Calu3 (cell line): ENCODE measurements around the gene RHBDL1. TPM values are rescaled to one million over a fixed set of nuclear protein-coding genes. Genes with fewer than 3 reads are reported as not detected.

Experiments used
- total RNA-seq: library from RNA; stranded (reverse); gene quantifications from 2 replicates; pipeline ENCODE4 v1.2.3, GENCODE V29; 2022

Gene RHBDL1
- total RNA-seq, 1 experiment from 2014 or later: 2.6 TPM

Other genes with a start within 250 kb of the RHBDL1 start
- gene CAPN15, start 148.0 kb upstream of the RHBDL1 start, total RNA-seq: 108 and 120 TPM in 2 replicates
- gene PRR35, start 115.3 kb upstream of the RHBDL1 start, total RNA-seq: not detected in 2 replicates
- not detected in 2 replicates for gene NHLRC4, start 108.7 kb upstream of the RHBDL1 start, total RNA-seq
- gene PIGQ, start 105.7 kb upstream of the RHBDL1 start, total RNA-seq: 101 and 106 TPM in 2 replicates
- 35.6 and 36.5 TPM in 2 replicates for gene RAB40C, start 85.6 kb upstream of the RHBDL1 start, total RNA-seq
- gene WFIKKN1, start 44.7 kb upstream of the RHBDL1 start, total RNA-seq: 0.66 and 0.90 TPM in 2 replicates
- 117 and 121 TPM in 2 replicates for gene METTL26, start 39.4 kb upstream of the RHBDL1 start, total RNA-seq
- 56.3 and 60.7 TPM in 2 replicates for gene MCRIP2, start 33.8 kb upstream of the RHBDL1 start, total RNA-seq
- 142 and 162 TPM in 2 replicates for gene WDR90, start 26.3 kb upstream of the RHBDL1 start, total RNA-seq
- 154 and 163 TPM in 2 replicates for gene RHOT2, start 7.5 kb upstream of the RHBDL1 start, total RNA-seq
- gene STUB1, start 4.7 kb downstream of the RHBDL1 start, total RNA-seq: 102 and 114 TPM in 2 replicates
- 88.3 and 90.5 TPM in 2 replicates for gene JMJD8, start 8.7 kb downstream of the RHBDL1 start, total RNA-seq
- gene WDR24, start 14.7 kb downstream of the RHBDL1 start, total RNA-seq: 18.6 and 22.5 TPM in 2 replicates
- gene FBXL16, start 30.1 kb downstream of the RHBDL1 start, total RNA-seq: 1.3 and 4.6 TPM in 2 replicates
- 51.7 and 61.5 TPM in 2 replicates for gene METRN, start 39.4 kb downstream of the RHBDL1 start, total RNA-seq
- 49.6 and 57.2 TPM in 2 replicates for gene ANTKMT, start 45.5 kb downstream of the RHBDL1 start, total RNA-seq
- gene CCDC78, start 50.8 kb downstream of the RHBDL1 start, total RNA-seq: 10.0 and 12.5 TPM in 2 replicates
- gene HAGHL, start 51.4 kb downstream of the RHBDL1 start, total RNA-seq: 11.7 and 12.8 TPM in 2 replicates
- 51.9 and 58.4 TPM in 2 replicates for gene CIAO3, start 65.3 kb downstream of the RHBDL1 start, total RNA-seq
- gene MSLN, start 85.1 kb downstream of the RHBDL1 start, total RNA-seq: 3.4 and 8.9 TPM in 2 replicates
- gene RPUSD1, start 112.7 kb downstream of the RHBDL1 start, total RNA-seq: 47.5 and 51.1 TPM in 2 replicates
- 154 and 173 TPM in 2 replicates for gene CHTF18, start 112.9 kb downstream of the RHBDL1 start, total RNA-seq
- not detected in 2 replicates for gene GNG13, start 125.1 kb downstream of the RHBDL1 start, total RNA-seq